ENCODE data around the gene RPTN.
A peak's percentile ranks its signal among the peaks of the same experiment; 100 is the strongest.
"Not testable (repeated sequence)": the region's sequence is repeated elsewhere in the genome, so short reads cannot be mapped to it uniquely, and the experiment has no call there.

Gene RPTN

DNA sequence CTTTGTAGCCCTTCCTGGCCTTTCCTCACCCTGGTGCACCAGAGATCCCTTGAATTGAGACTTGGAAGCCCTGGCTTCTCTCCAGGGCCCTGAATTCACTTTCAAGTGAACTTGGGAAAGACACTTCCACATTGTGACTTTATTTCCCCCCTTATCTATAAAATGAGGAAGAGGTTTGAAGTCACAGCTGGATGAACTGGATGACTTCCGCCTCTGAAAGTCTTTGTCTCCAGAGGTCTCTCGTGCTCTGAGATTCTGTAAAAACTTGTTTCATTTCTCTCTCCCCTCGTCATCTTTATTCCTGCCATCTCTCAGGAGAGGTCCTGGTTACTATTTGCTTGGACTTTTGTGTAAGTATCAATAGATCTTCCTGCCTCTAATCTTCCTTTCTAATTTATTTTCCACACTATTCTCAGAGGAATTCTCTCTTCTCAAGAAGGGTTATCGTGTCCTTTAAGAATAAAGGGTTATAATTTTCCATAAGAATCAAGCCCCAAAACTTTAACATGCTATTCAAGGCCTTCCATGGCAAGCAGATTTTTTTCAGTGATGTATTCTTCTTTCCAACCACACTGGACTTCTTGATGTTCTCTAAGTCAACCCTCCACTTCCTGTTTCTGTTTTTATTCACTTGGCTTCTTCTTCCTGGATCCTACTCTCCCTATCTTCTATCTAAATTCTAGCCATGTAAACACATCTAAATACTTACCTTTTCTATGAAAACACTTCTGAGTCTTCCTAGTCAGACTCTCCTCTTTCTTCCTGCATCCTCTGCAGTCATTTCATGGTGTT lies 6.5 kb upstream of the RPTN start:
- no peak for ATAC-seq
- no peak for DNase-seq

DNA sequence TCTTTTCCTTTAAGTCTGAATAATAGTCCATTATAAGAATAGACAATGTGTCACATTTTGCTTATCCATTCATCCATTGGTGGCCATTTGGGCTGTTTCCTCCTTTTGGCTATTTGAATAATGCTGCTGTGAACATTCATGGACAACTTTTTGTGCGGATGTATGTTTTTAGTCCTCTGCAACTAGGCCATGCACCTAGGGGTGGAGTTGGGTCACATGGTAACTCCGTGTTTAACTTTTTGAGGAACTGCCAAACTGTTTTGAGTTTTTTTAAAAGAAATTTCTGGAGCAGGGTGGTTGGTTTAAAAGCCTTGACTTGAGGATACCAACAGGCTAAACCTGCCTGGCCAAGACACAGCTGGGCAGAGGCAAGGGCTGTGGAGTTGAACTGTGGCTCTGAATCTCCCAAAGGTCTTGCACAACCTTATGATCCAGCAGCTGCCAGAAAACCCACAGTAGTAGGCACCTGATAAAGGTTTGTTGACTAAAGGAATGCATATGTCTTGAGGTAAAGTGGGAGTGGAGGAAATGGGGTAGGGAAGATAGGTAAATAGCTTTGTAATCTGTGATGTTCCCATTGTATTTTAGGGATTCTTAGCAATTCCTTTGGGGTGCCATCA lies 5.6 kb upstream of the RPTN start:
- ATAC-seq, result no peak

DNA sequence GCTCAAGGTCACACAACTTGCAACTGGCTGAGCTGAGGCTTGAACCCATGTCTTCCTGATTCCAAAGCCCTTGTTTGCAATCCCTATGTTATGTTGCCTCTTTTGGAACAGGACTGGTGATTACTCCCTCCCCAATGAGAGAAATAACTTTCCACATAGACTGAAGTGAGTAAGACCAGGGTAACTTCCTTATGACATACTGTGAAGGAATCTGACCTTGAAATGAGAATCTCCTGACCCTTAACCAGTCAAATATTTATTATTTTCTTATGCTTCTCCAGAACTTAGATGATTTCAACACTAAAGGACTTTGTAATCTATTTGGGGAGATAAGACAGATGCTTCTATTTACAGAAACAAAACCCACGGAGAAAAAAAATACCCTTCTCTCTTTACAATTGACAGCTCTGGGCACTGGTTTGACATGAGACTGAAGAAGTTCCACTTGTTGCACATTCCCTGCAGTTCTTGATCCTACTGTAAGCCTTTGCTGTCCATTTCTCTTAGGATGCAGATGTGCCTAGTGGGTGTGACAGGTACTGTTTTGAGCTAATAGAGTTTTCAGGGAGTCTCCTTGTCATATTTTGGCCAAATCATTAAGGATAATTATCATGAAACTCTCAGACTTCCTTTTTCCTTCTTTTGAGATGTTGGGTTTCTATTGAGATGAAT lies 3.9 kb upstream of the RPTN start:
- no peak for ATAC-seq

More for the DNA sequence above, 5.6 kb upstream of the RPTN start:
- no peak for DNase-seq

DNA sequence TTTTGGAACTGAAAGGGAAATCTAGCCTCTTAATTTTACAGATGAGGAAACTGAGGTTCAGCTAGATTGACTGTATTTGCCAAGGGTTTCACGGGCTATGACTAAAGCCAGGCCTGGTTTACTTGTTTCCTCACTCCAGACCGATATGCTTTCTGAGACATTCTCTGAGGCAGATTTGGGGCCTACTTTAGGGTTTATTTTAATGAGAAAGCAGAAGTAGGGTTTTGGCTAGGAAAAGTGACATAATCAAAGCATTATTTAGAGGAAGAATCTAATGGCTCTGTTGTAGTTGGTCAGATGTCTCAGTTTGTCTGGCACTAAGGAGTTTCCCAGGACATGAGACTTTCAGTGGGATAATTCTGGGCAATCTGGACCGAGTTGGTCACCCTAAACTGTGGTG lies 1.5 kb upstream of the RPTN start:
- no peak for ATAC-seq

More for the DNA sequence above, 3.9 kb upstream of the RPTN start:
- no peak for DNase-seq

DNA sequence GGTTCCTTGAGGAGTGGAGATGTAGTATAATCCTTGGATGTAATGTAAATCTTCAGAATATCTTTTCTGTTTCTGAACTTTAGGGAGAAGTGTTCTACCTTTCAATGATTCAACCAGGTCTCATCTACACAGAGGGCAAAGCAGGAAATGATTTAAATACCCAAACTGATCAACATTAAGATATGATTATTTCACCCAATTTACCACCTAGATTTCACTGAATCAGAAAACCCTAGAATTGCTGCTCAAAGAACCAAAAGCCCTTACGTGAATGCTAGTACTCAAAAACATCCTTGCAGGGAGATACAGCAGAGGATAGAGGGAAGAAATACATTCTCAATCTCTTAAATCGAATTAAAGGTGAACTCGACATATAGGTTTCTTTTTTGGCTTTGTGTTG lies 5.0 kb downstream of the RPTN start:
- DNase-seq (no peak), ATAC-seq (no peak)

More for the DNA sequence above, 1.5 kb upstream of the RPTN start:
- no peak for DNase-seq

DNA sequence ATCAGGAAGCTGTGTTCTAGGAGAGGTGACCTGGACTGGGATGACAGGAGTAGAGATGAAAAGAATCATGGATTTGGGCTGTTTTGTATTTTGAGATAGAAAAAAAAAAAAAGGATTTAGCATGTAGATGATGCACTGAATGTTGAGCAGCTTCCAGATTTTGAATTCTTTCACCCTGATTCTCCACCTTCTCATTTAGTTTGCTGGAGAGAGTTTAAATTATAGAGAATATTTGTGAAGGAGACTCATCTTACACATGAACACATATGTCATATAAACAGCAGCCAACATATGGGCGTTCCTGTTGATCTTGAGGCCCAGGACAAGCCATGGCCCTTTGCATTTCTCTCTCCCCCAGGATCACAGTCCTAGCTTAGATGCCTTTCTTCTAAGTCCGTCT lies 7.4 kb downstream of the RPTN start:
- DNase-seq, result no peak
- ATAC-seq, result no peak

DNA sequence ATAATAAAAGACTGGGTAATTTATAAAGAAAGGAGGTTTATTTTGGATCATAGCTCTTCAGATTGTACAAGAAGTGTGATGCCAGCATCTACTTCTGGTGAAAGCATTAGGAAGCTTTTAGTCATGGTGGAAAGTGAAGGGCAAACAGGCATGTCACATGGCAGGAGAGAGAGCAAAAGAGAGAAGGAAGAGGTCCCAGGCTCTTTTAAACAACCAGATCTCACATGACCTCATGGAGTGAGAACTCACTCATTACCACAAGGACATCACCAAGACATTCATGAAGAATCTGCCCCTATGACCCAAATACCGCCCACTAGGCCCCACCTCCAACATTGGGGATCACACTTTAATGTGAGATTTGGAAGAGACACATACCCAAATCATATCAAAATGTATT lies 10.0 kb downstream of the RPTN start:
- no peak for ATAC-seq
- no peak for DNase-seq

DNA sequence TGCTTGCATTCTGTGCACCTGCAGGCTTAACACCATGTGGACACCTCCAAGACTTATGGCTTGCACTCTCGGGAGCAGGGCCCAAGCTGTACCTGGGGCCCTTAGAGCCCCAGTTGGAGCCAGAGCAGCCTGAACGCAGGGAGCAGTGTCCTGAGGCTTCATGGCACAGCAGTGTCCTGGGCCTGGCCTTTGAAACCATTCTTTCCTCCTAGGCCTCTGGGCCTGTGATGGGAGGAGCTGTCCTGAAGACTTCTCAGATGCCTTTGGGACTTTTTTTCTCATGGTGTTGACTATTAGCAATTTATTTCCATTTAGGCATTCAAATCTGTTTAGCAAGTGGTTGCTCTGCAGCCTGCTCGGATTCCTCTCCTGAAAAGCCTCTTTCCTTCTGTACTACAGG lies 11.0 kb downstream of the RPTN start:
- no peak for DNase-seq
- ATAC-seq, result no peak

DNA sequence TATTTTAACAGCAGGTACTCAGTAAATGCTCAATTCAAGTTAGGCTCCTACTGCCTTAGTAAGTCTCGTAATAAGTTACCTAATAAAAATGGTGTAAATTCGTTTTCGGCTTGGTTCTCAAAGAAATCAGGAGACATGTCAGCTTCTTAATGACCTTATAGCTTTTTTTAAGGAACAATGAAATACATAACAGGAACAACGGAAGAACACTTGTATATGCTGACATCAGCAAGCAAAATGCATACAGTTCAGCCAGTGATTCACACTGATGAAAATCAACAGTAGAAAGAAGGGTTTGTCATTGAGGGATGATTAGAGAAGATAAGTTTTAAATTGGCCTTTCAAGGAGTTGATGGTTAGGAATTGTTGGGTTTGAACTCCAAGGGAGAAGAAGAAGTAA lies 13.3 kb downstream of the RPTN start:
- no peak for ATAC-seq
- DNase-seq, result no peak

DNA sequence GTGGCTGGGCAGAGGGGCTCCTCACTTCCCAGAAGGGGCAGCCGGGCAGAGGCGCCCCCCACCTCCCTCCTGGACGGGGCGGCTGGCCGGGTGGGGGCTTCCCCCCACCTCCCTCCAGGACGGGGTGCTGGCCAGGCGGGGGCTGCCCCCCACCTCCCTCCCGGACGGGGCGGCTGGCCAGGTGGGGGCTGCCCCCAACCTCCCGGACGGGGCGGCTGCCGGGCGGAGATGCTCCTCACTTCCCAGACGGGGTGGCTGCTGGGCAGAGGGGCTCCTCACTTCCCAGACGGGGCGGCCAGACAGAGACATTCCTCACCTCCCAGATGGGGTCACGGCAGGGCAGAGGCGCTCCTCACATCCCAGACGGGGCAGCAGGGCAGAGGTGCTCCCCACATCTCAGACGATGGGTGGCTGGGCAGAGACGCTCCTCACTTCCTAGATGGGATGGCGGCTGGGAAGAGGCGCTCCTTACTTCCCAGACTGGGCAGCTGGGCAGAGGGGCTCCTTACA lies 14.3 kb downstream of the RPTN start:
- not testable (repeated sequence) for DNase-seq, ATAC-seq

DNA sequence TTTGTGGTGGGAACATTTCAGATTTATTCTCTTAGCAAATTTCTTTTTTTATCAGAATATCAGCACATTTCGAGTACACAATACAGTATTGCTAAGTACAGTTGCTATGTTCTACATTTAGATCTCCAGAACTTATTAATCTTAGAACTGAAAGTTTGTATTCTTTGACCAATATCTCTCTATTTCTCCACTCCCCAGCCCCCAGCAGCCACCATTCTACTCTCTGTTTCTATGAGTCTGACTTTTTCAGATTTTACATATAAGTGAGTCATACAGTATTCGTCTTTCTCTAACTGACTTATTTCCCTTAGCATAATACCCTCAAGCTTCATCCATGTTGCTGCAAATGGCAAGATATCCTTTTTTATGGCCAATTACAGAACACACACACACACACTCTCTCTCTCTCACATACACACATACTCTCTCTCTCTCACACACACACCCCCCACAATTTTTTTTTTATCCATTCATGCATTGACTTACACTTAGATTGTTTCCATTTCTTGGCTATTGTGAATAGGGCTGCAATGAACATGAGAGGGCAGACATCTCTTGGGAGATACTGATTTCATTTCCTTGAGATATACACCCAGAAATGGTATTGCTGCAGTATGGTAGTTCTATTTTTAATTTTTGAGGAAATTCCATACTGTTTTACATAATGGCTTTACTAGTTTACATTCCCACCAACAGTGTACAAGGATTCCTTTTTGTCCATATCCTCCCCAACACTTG lies 15.7 kb downstream of the RPTN start:
- ATAC-seq (peak; percentile 96), DNase-seq (peak; percentile 12)

DNA sequence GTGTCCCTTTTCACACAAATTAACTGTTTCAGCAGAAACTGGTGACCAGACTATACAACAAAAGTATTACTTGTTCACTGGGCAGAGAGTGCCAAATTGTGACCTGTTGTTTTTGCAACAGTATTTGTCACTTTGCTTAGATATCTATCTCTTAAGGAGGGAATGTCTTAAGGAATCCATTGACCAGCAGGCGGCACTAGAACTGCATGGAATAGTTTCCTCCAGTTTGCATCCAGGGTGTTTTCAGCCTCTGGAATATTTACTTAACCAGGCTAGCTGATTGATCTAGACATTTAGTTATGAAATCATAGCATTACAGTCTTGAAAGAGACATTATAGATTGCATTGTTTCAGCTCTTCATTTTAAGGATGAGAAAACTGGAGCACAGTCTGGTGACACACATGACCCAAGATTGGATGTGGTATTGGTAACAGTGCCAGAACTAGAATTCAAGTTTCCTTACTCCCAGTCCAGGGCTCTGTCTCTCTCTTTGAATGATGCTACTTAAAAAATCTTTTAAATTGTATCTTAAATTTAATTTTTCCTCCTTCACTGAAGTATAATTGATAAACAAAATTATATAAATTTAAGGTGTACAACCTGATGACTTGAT lies 16.9 kb downstream of the RPTN start:
- DNase-seq (peak; percentile 41), ATAC-seq (no peak)

DNA sequence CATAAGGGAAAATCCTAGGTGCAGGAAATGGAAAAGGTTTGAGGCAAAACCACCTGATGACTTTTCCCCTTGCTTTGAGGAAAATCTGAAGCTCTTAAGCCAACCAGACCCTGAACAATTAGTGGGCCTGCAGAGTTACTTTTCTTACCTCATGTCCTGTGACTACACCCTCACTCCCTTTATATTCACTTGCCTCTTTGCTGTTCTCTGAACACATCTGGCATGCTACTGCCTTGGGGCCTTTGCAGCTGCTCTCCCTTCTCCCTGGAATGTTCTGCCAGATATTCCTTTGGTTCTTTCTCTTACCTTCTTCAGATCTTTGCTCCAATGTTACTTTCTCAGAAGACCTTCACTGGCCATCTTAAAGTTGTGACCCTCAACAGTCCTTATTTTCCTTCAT lies 21.8 kb downstream of the RPTN start:
- no peak for DNase-seq
- ATAC-seq, result no peak

DNA sequence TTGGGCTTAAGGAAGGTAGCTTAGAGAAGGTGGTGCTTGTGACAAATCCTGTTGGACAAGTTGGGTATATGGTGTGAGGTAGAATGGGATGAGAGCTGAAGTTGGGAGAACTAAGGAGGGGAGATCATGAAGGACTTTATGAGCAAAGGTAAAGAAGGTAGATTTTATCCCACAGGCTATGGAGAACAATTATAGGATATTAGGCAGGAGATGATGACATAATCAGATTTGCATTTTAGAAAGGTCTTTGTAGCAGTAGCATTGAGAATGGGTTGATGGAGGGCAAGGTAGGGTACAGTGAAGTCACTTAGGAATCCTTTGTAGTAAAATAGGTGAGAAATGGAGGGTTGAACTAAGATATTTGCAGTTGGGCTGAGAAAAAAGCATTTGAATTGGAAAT lies 28.8 kb downstream of the RPTN start:
- DNase-seq (no peak), ATAC-seq (no peak)

DNA sequence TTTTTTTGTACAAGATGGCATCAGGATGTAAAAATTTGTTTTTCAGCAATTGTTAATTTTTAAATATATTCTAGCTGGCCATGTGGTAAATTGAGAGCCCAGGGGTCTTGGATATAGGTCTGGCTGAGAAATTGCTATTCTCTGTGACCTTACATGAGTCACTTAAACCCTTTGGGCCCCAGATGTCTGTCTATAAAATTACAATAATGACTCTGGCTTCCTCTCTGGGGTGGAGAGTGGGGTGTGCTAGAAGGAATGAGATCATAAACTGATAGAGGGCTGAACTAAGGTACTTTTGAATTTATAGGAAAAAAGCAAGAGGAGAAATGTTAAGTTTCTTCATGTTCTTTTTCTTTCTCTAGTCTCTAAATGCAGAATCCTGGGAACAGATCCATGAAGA lies 31.4 kb downstream of the RPTN start:
- DNase-seq (no peak), ATAC-seq (no peak)

DNA sequence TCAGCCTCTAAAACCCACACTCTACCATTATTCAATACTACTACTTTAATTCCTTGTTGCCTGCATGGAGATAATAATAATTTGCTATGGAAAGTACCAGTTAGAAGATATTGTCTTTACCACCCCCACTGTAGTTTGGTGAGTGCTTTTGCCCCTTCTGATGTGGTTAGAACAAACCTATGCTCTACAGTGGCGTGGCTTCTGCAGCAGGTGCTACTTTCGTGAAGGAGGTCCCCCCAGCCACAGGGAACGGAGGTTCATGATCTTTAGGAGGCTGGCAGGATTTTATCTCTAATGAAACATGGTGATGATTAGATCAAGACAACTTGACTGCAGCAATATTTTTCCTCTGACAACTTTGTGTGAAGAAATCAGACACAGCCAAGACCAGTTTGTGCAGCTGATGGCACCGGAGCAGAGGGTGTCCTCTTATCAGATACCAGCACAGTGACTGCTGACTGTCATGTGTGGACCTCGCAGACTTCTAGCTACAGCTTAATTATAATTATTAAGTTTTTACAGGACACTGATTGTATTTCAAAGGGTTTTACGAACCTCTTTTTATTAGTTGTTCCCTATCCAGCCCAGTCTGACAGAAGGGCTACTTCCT lies 33.1 kb downstream of the RPTN start:
- ATAC-seq, result no peak
- DNase-seq, result no peak

DNA sequence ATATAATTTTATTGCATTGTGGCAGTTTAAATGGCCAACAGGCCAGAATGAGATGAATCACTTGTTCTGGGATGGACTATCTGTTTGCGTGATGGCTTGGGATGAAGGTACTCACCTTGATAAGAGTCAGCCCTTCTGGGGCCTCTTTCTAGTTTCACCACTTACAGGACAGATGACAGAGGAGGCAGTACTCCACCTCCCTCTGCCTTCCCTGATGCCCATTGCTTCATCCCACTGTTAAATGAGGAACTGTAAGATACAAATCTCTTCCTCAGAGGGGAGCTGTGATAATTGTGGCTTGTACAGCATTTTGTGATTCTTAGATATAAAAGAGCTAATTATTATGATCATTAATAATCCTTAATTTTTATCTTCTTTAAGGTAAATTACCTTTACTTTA lies 40.1 kb downstream of the RPTN start:
- DNase-seq, result no peak
- ATAC-seq, result no peak

DNA sequence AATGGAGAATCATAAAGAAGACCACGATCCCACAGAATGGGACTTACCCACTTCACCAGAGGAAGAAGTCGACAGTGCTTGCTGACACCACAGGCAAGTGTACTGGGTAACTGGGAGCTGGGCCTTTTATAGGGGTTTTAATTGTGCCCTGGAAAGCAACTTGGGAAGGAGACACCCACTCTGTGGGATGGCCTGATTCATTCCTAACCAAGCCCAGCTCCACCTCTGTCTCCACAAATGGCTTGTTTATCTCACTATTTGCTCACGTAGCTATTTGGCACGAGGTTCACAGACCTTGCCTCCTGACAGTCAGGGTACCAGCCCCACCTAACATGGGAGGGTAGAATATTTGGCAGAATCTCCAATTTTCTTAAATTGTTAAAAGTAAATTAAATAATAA lies 43.7 kb downstream of the RPTN start, which contains the start of gene TCHH:
TCHH (minus strand) TSS at position 101 of the 400 bp plus-strand sequence. CDS start 1,364 bp downstream, outside the sequence.
- no peak for DNase-seq
- no peak for ATAC-seq

DNA sequence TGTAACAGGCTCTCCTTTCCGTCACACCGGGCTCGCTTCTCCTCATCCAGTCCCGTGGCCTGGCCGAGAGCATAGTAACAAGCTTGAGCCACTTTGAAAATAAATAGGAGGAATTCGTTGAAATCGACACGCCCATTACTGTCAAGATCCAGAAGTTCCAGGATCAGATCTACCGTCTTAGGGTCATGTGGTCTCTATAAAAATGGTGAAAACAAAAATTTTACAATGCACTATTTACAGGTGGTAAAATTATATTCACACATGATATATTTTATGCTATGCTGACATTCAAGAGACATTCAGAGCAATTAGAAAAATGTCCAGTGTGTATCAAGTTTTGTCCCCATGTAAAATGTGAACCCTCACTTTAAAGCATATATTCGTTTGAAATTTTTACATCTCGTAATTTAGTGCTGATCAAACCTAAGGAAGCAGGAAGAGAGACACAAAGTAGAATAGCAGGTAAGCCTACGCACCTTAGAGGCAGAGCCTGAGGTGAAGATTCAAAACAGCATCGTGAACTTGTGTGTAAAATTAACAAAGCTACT lies 46.1 kb downstream of the RPTN start:
- DNase-seq (no peak), ATAC-seq (no peak)

DNA sequence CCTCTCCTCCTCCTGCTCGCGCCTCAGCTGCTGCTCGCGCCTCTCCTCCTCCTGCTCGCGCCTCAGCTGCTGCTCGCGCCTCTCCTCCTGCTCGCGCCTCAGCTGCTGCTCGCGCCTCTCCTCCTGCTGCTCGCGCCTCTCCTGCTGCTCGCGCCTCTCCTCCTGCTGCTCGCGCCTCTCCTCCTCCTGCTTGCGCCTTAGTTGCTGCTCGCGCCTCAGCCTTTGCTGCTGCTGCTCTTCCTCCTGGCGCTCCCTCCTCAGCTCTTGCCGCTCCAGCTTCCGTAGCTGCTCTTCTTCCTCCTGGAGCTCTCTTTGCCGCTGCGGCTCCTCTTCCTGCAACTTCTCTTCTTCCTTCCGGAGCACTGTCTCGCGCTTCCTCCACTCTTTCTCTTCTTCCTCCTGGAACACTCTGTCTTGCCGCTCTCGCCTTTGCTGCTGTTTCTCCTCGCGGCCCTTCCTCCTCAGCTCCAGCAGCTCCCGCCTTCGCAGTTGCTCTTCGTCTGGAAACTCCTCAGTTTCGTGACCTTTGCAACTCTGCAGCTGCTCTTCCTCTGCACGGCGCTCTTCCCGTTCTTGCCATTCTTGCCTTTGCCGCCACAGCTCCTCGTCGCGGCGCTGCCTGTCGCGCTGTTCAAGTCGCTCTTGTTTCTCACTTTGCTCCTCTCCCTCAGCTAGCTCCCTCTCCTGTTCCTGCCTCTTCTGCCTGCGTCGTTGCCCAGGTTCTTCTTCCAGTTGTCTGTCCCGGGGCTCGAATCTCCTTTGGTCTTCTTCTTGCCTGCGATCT lies 46.7 kb downstream of the RPTN start:
- ATAC-seq (no peak), DNase-seq (no peak)
